HG03097 (cell line): ENCODE measurements around the gene CLIP3.
A peak's percentile ranks its signal among the peaks of the same experiment; 100 is the strongest.
"Not testable (repeated sequence)": the region's sequence is repeated elsewhere in the genome, so short reads cannot be mapped to it uniquely, and the experiment has no call there.

Source experiments
- ATAC-seq: cut with Tn5 transposase; IDR thresholded peaks from one replicate; pipeline ENCODE4 v1.9.1; 2021; ENCODE audit not compliant: unreplicated experiment, low FRiP score

The CLIP3 gene

GRCh38 chr19:36049080-36049698, 16.5 kb upstream of the CLIP3 start:
- ATAC-seq: no peak

- no peak for ATAC-seq
Measured at GRCh38 chr19:36047835-36048234, 15.2 kb upstream of the CLIP3 start.

- ATAC-seq: no peak
Measured at GRCh38 chr19:36046443-36047050, 13.9 kb upstream of the CLIP3 start.

- no peak for ATAC-seq
Measured at GRCh38 chr19:36043952-36044351, 11.3 kb upstream of the CLIP3 start.

- ATAC-seq: no peak
Measured at GRCh38 chr19:36041831-36042230, 9.2 kb upstream of the CLIP3 start.

- not testable (repeated sequence) for ATAC-seq
Measured at GRCh38 chr19:36041092-36041491, 8.4 kb upstream of the CLIP3 start.

GRCh38 chr19:36040495-36040894, 7.8 kb upstream of the CLIP3 start:
- no peak for ATAC-seq

GRCh38 chr19:36031308-36031707, 1.4 kb downstream of the CLIP3 start:
- no peak for ATAC-seq

- no peak for ATAC-seq
Measured at GRCh38 chr19:36030264-36031148, 2.2 kb downstream of the CLIP3 start.

- ATAC-seq: no peak
Measured at GRCh38 chr19:36028313-36029041, 4.2 kb downstream of the CLIP3 start.

GRCh38 chr19:36027696-36028095, 5.0 kb downstream of the CLIP3 start:
- no peak for ATAC-seq

- ATAC-seq: no peak
Measured at GRCh38 chr19:36026091-36026876, 6.4 kb downstream of the CLIP3 start.

- ATAC-seq: no peak
Measured at GRCh38 chr19:36025541-36025940, 7.1 kb downstream of the CLIP3 start.

- no peak for ATAC-seq
Measured at GRCh38 chr19:36023432-36023831, 9.2 kb downstream of the CLIP3 start.

- ATAC-seq: no peak
Measured at GRCh38 chr19:36019061-36019670, 13.5 kb downstream of the CLIP3 start.

- ATAC-seq: peak; percentile 94
Measured at GRCh38 chr19:36014012-36014924, 18.4 kb downstream of the CLIP3 start, which contains the start of gene ALKBH6. Gene ALKBH6 (minus strand): TSS chr19:36014213. CDS start chr19:36013397, 816 bp downstream.

- ATAC-seq: no peak
Measured at GRCh38 chr19:36013280-36014011, 19.2 kb downstream of the CLIP3 start.

GRCh38 chr19:36010402-36010801, 22.3 kb downstream of the CLIP3 start:
- no peak for ATAC-seq
